Measurements from ENCODE around the gene MICAL3.

- TF ChIP-seq POLR2AphosphoS5 (IDR thresholded peaks at IDR 0.05; ENCODE audit: borderline replicate concordance, low read depth, low read length) (no peak), EZH2 (IDR thresholded peaks at IDR 0.05) (no peak)
Observed at GRCh38 chr22:17946662-17947367, 77.5 kb downstream of the MICAL3 start.
